GM12873 (cell line): Measurements from ENCODE around the gene SYDE1.

Experiments used
- TF ChIP-seq, protein P1 (sequence below): IDR thresholded peaks from 2 replicates; pipeline ENCODE4 v1.5.1; 2012; ENCODE audit warnings: low read depth, mild to moderate bottlenecking, moderate library complexity, low read length, control low read depth; ENCODE audit not compliant: insufficient read depth; ENCODE audit errors: missing control alignments

SYDE1 gene, protein sequence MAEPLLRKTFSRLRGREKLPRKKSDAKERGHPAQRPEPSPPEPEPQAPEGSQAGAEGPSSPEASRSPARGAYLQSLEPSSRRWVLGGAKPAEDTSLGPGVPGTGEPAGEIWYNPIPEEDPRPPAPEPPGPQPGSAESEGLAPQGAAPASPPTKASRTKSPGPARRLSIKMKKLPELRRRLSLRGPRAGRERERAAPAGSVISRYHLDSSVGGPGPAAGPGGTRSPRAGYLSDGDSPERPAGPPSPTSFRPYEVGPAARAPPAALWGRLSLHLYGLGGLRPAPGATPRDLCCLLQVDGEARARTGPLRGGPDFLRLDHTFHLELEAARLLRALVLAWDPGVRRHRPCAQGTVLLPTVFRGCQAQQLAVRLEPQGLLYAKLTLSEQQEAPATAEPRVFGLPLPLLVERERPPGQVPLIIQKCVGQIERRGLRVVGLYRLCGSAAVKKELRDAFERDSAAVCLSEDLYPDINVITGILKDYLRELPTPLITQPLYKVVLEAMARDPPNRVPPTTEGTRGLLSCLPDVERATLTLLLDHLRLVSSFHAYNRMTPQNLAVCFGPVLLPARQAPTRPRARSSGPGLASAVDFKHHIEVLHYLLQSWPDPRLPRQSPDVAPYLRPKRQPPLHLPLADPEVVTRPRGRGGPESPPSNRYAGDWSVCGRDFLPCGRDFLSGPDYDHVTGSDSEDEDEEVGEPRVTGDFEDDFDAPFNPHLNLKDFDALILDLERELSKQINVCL

GRCh38 chr19:15107061-15108010, at the start of gene SYDE1:
Gene SYDE1, plus strand, starts transcription at chr19:15107401. Its CDS starts 33 bp downstream, at chr19:15107434.
- TF ChIP-seq, protein P1, sequence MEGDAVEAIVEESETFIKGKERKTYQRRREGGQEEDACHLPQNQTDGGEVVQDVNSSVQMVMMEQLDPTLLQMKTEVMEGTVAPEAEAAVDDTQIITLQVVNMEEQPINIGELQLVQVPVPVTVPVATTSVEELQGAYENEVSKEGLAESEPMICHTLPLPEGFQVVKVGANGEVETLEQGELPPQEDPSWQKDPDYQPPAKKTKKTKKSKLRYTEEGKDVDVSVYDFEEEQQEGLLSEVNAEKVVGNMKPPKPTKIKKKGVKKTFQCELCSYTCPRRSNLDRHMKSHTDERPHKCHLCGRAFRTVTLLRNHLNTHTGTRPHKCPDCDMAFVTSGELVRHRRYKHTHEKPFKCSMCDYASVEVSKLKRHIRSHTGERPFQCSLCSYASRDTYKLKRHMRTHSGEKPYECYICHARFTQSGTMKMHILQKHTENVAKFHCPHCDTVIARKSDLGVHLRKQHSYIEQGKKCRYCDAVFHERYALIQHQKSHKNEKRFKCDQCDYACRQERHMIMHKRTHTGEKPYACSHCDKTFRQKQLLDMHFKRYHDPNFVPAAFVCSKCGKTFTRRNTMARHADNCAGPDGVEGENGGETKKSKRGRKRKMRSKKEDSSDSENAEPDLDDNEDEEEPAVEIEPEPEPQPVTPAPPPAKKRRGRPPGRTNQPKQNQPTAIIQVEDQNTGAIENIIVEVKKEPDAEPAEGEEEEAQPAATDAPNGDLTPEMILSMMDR: no peak

GRCh38 chr19:15062036-15062435, 45.2 kb upstream of the SYDE1 start:
- TF ChIP-seq, protein P1: no peak

DNA sequence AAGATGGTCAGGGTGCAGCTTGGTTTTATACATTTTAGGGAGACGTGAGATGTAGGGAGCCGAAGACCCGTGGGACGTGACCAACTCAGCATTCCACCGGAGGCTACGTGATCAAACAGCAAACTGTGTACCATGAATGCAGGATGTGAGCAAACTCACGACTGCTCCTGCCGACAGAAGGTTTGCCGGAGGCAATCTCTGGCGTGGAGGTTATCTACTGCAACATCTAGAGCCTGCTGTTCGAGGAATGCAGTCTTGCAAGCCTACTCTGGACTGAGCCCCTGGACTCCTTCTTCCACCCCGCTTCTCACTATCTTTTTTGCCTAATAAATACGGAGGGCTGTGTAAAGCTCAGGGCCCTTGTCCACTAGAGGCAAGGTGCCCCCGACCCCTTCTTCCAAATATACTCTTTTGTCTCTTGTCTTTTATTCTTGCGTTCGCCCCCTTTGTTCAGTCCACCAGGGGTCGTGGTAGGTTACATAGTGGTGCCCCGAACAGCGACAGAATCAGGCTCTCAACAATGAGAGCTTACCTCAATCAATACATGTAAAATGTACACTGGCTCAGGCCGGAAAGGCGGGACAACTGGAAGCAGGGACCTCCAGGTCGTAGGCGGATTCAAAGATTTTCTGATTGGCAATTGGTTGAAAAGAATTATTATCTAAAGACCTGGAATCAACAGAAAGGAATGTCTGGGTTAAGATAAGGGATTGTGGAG, 34.1 kb upstream of the SYDE1 start:
- TF ChIP-seq, protein P1: no peak

DNA sequence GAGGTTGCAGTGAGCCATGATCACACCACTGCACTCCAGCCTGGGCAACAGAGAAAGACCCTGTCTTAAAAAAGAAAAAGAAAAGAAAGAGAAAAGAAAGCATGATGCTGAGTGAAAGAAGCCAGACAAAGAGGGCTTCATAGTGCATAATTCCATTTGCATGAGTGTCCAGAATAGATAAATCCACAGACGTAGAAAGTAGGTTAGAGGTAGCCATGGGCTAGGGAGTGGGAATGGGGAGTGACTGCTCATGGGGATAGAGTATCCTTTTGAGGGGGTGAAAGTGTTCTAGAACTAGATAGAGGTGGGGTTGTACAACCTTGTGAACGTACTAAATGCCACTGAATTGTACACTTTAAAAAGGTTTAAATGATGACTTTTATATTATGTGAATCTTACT, 32.8 kb upstream of the SYDE1 start:
- TF ChIP-seq, protein P1: no peak

DNA sequence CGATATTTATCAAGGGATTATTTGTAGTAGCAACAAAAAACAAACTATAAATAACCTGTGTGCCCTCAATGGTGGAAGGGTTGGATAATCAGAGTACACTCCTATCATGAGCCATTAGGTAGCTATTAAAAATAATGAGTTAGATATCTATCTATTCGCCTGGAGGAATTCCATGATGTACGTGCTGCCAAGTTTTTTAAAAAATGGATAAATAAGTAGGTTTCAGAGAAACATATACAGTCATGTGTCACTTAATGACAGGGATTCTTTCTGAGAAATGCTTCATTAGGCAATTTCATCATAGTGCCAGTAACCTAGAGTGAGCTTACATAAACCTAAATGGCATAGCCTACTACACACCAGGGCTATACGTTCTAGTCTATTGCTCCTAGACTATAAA, 31.4 kb upstream of the SYDE1 start:
- TF ChIP-seq, protein P1: no peak

- TF ChIP-seq, protein P1: no peak
These were observed 25.3 kb upstream of the SYDE1 start, which contains the start of gene OR1I1 for GRCh38 chr19:15081911-15082310. Gene OR1I1, plus strand, starts transcription at chr19:15082211. Its CDS starts 4,855 bp downstream, at chr19:15087066.
